ENCODE results near the gene FALEC.

The FALEC gene

DNA sequence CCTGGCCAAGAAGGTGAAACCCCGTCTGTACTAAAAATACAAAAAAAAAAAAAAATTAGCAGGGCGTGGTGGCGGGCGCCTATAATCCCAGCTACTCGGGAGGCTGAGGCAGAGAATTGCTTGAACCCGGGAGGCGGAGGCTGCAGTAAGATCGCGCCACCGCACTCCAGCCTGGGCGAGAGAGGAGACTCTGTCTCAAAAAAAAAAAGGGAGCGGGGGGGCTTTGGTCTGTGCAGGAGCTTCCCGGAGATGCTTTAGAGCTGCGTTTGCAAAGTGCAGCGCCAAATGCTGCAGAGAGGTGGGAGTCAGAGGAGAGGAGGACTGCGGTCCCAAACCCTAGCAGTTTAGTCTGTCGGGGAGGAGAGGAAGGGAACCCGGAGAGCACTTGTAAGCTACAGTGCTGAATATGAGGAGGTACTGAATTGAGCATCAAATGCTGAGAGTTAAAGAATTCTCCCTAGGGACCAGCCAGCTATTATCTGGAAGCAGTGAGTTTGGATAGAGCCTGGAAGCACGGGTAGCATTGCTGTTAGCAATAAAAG is 569 bp downstream of the FALEC start:
- H3K4me3 ChIP-seq (ENCODE audit: low read depth, low read length): peak overlapping the region; percentile 60
- DNase-seq (ENCODE audit: low read depth): no peak
- TF ChIP-seq, protein P1, sequence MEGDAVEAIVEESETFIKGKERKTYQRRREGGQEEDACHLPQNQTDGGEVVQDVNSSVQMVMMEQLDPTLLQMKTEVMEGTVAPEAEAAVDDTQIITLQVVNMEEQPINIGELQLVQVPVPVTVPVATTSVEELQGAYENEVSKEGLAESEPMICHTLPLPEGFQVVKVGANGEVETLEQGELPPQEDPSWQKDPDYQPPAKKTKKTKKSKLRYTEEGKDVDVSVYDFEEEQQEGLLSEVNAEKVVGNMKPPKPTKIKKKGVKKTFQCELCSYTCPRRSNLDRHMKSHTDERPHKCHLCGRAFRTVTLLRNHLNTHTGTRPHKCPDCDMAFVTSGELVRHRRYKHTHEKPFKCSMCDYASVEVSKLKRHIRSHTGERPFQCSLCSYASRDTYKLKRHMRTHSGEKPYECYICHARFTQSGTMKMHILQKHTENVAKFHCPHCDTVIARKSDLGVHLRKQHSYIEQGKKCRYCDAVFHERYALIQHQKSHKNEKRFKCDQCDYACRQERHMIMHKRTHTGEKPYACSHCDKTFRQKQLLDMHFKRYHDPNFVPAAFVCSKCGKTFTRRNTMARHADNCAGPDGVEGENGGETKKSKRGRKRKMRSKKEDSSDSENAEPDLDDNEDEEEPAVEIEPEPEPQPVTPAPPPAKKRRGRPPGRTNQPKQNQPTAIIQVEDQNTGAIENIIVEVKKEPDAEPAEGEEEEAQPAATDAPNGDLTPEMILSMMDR (IDR thresholded peaks at IDR 0.05; ENCODE audit: control insufficient read depth, extremely low read depth, insufficient read depth): no peak

DNA sequence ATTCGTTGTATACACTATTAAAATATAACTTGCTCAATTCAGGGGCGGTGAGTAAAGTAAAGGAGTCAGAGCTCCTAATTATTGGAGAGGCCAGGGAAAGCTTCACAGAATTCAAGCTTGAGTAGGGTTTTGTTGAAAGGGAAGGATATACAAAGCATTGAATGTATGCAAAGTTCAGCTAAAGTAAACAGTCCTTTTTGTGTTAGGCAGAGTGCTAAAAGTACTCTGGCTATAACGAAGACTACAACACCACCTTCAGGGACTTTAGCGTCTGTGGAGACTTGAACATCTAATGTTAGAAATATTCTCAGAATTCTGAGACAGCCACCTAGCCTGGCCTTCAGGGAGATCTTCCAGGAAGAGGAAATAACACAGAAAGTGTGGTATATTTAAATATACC is 1.1 kb downstream of the FALEC start:
- H3K4me3 ChIP-seq (ENCODE audit: low read depth, low read length): peak overlapping the region; percentile 60
- TF ChIP-seq, protein P1 (IDR thresholded peaks at IDR 0.05; ENCODE audit: control insufficient read depth, extremely low read depth, insufficient read depth): no peak
- no peak for DNase-seq (ENCODE audit: low read depth)

DNA sequence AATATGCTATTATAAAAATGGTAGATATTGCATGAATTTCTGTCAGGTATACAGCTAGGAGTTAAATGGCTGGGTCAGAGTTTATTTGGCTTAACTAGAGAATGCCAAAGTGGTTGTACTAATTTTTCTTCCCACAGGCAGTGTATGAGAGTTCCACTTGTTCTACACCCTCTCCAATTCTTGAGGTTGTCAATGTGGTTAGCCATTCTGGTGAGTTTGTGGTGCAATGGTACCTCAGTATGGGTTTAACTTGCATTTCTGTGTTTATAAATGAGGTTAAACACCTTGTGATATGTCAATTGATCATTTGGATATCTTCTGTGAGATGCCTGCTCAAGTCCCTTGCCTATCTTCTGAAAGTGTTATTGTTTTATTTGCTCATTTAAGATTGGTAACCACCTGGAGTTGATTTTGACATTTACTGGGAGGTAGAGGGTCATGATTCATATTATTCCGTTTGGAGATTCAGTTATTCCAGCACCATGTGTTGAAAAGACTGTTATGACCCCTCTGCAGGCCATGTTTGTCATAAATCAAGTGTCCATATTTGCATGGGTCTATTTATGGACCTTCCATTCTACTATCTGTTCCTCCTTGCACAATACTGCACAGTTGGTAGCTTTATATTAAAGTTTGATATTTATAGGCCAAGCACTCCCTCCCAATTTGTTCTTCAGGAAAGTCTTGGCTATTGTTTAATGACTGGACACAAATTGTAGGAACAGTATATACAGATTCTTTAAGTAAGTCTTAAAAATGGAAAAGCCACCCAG is 5.8 kb downstream of the FALEC start:
- TF ChIP-seq, protein P1 (IDR thresholded peaks at IDR 0.05; ENCODE audit: control insufficient read depth, extremely low read depth, insufficient read depth): no peak
- no peak for DNase-seq (ENCODE audit: low read depth)
- H3K4me3 ChIP-seq (ENCODE audit: low read depth, low read length): no peak overlapping the region

DNA sequence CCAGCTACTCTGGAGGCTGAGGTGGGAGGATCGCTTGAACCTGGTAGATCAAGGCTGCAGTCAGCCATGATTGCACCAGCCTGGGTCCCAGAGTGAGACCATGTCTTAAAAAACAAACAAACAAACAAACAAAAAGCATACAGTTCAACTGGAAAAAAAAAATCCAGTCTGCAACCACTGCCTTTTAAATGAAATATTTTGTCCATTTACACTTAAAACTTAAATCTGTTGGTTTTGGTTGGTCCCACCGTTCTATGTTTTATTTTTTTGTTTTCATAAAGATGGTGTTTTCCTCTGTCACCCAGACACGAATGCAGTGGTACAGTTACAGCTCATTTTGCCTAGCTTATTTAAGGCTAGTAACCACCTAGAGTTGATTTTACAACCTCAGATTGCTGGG is 9.8 kb downstream of the FALEC start:
- TF ChIP-seq, protein P1 (IDR thresholded peaks at IDR 0.05; ENCODE audit: control insufficient read depth, extremely low read depth, insufficient read depth): no peak

DNA sequence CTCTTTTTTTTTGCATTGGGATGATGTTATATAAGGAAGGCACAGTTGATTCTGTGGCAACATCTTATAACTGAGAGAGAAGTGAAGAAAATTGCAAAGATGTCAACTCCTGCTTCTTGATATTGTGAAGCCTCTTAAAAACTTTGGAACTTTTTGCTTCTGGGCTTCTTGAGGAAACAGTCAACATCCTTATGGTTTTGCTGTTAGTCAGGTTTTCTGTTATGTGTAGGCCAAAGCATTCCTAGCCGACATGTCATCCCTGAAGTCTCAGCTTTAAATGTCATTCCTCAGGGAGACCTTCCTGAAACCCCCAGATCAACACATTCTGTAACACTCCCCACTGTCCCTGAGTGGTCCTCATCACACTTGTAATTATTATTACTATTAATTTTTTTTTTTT is 12.6 kb downstream of the FALEC start:
- TF ChIP-seq, protein P1 (IDR thresholded peaks at IDR 0.05; ENCODE audit: control insufficient read depth, extremely low read depth, insufficient read depth): no peak
- H3K4me3 ChIP-seq (ENCODE audit: low read depth, low read length): no peak overlapping the region
- DNase-seq (ENCODE audit: low read depth): no peak

More for the DNA sequence above, 9.8 kb downstream of the FALEC start:
- DNase-seq (ENCODE audit: low read depth): no peak
- no peak overlapping the region for H3K4me3 ChIP-seq (ENCODE audit: low read depth, low read length)

DNA sequence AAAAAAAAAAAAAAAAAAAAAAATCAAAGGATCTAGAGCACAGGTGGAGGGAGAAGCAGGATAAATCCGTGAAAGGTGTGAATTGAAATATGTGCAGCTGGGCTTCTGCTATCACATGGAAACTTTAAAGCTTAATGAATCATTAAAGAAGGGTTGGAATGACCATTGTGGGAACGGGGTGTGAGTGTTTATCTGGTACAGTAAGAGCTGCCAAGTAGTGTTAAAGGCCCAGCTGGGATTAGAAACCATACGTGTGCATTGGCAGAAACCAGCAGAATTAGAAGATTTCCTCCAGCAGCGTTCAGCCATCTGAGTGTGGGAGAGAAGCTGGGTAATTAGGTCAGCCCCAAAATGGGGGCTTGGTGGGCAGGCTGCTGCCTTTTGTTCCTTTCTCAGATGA is 13.5 kb downstream of the FALEC start:
- TF ChIP-seq, protein P1 (IDR thresholded peaks at IDR 0.05; ENCODE audit: control insufficient read depth, extremely low read depth, insufficient read depth): no peak
- H3K4me3 ChIP-seq (ENCODE audit: low read depth, low read length): no peak overlapping the region
- DNase-seq (ENCODE audit: low read depth): no peak

All from LNCaP clone FGC (cell line).